Suprapubic skin (tissue), 4 donors: ENCODE measurements around the gene RRP36.

Experiments
- CTCF ChIP-seq, 2 donors: fragments of 200-600 bp in 1 of 2; fragments of 450-650 bp in 1 of 2; sonication (generic) in 1 of 2; IDR thresholded peaks; one replicate each; pipeline ENCODE4 v1.5.1; 2016 to 2019; ENCODE audit warnings: antibody characterized with exemption in 2 of 2, mild to moderate bottlenecking in 1 of 2, moderate library complexity in 1 of 2
- EP300 ChIP-seq: sonication (generic); formaldehyde crosslinking; IDR thresholded peaks from one replicate; pipeline ENCODE4 v1.6.1; 2017; ENCODE audit warnings: antibody characterized with exemption
- POLR2A ChIP-seq, 2 donors: fragments of 450-650 bp; IDR thresholded peaks; one replicate each; pipeline ENCODE4 v1.6.1; 2017; ENCODE audit warnings: antibody characterized with exemption in 2 of 2, mild to moderate bottlenecking in 2 of 2, moderate library complexity in 2 of 2
- POLR2AphosphoS5 ChIP-seq, 3 donors: sonication (generic); formaldehyde crosslinking; IDR thresholded peaks; one replicate each; pipeline ENCODE4 v1.6.1; 2017; ENCODE audit warnings: antibody characterized with exemption in 3 of 3

- TF ChIP-seq EP300, result no peak
- no peak for TF ChIP-seq CTCF (IDR thresholded peaks at IDR 0.05)
- no peak for TF ChIP-seq POLR2AphosphoS5 (IDR thresholded peaks at IDR 0.05)
- TF ChIP-seq POLR2A (IDR thresholded peaks at IDR 0.05), result no peak
Observed at GRCh38 chr6:43037197-43037596, 15.8 kb downstream of the RRP36 start.
